ENCODE data around the gene SPATA3.

The SPATA3 gene

GRCh38 chr2:230995821-230996220 lies at the start of gene SPATA3:
Gene SPATA3 (plus strand): TSS chr2:230996121. CDS start chr2:230996234, 113 bp downstream.
- TF ChIP-seq GATA2 (IDR thresholded peaks at IDR 0.05; ENCODE audit: low read depth, low read length) (no peak), GATA3 (IDR thresholded peaks at IDR 0.05; ENCODE audit: low read depth, low read length) (no peak)

- TF ChIP-seq GATA3 (IDR thresholded peaks at IDR 0.05; ENCODE audit: low read depth, low read length) (no peak), GATA2 (IDR thresholded peaks at IDR 0.05; ENCODE audit: low read depth, low read length) (no peak)
Measured at GRCh38 chr2:230946429-230947234, 49.3 kb upstream of the SPATA3 start.

GRCh38 chr2:230947235-230947576 lies 48.7 kb upstream of the SPATA3 start:
- no peak for TF ChIP-seq GATA3 (IDR thresholded peaks at IDR 0.05; ENCODE audit: low read depth, low read length)
- TF ChIP-seq GATA2 (IDR thresholded peaks at IDR 0.05; ENCODE audit: low read depth, low read length) = no peak

- TF ChIP-seq GATA3 (IDR thresholded peaks at IDR 0.05; ENCODE audit: low read depth, low read length) (no peak), GATA2 (IDR thresholded peaks at IDR 0.05; ENCODE audit: low read depth, low read length) (no peak)
Measured at GRCh38 chr2:230947908-230948365, 48.0 kb upstream of the SPATA3 start.

- TF ChIP-seq GATA2 (IDR thresholded peaks at IDR 0.05; ENCODE audit: low read depth, low read length) (no peak), GATA3 (IDR thresholded peaks at IDR 0.05; ENCODE audit: low read depth, low read length) (no peak)
Measured at GRCh38 chr2:230949966-230950873, 45.7 kb upstream of the SPATA3 start.

GRCh38 chr2:230950874-230951339 lies 45.0 kb upstream of the SPATA3 start:
- TF ChIP-seq GATA3 (IDR thresholded peaks at IDR 0.05; ENCODE audit: low read depth, low read length) (no peak), GATA2 (IDR thresholded peaks at IDR 0.05; ENCODE audit: low read depth, low read length) (no peak)

GRCh38 chr2:230951396-230951795 lies 44.5 kb upstream of the SPATA3 start:
- TF ChIP-seq GATA2 (IDR thresholded peaks at IDR 0.05; ENCODE audit: low read depth, low read length) (no peak), GATA3 (IDR thresholded peaks at IDR 0.05; ENCODE audit: low read depth, low read length) (no peak)

- TF ChIP-seq GATA2 (IDR thresholded peaks at IDR 0.05; ENCODE audit: low read depth, low read length) (no peak), GATA3 (IDR thresholded peaks at IDR 0.05; ENCODE audit: low read depth, low read length) (no peak)
Measured at GRCh38 chr2:230952226-230952956, 43.5 kb upstream of the SPATA3 start.

- TF ChIP-seq GATA2 (IDR thresholded peaks at IDR 0.05; ENCODE audit: low read depth, low read length) = no peak
- TF ChIP-seq GATA3 (IDR thresholded peaks at IDR 0.05; ENCODE audit: low read depth, low read length) = no peak
Measured at GRCh38 chr2:230953845-230954244, 42.1 kb upstream of the SPATA3 start.

- TF ChIP-seq GATA2 (IDR thresholded peaks at IDR 0.05; ENCODE audit: low read depth, low read length) (no peak), GATA3 (IDR thresholded peaks at IDR 0.05; ENCODE audit: low read depth, low read length) (no peak)
Measured at GRCh38 chr2:230954746-230955145, 41.2 kb upstream of the SPATA3 start.

GRCh38 chr2:230955163-230955737 lies 40.7 kb upstream of the SPATA3 start:
- no peak for TF ChIP-seq GATA3 (IDR thresholded peaks at IDR 0.05; ENCODE audit: low read depth, low read length)
- no peak for TF ChIP-seq GATA2 (IDR thresholded peaks at IDR 0.05; ENCODE audit: low read depth, low read length)

GRCh38 chr2:230956827-230957755 lies 38.8 kb upstream of the SPATA3 start:
- no peak for TF ChIP-seq GATA2 (IDR thresholded peaks at IDR 0.05; ENCODE audit: low read depth, low read length)
- TF ChIP-seq GATA3 (IDR thresholded peaks at IDR 0.05; ENCODE audit: low read depth, low read length) = no peak

All from SH-SY5Y (cell line).